Mesenchymal stem cell (in vitro differentiated cells and primary cell): ENCODE data around the gene SENP5.

Source experiments
- DNase-seq: peaks from one replicate; pipeline ENCODE4 v3.0.0-alpha.2; 2013
- H2AFZ ChIP-seq: one replicate; pipeline ENCODE4 v1.6.1; 2013; ENCODE audit warnings: low read depth, mild to moderate bottlenecking, control low read depth, inconsistent platforms, low read length, moderate library complexity
- H2AK5ac ChIP-seq: 2 replicates; pipeline ENCODE4 v1.6.1; 2013; ENCODE audit warnings: low read length, moderate library complexity, mild to moderate bottlenecking, inconsistent platforms; ENCODE audit not compliant: severe bottlenecking
- H2BK120ac ChIP-seq: one replicate; pipeline ENCODE4 v1.6.1; 2013; ENCODE audit warnings: low read depth, mild to moderate bottlenecking, inconsistent platforms, low read length, moderate library complexity
- H2BK12ac ChIP-seq, 2 experiments: one replicate each; pipeline ENCODE4 v1.6.1; 2013; ENCODE audit warnings: inconsistent platforms in 2 of 2, low read length in 2 of 2, mild to moderate bottlenecking in 2 of 2, moderate library complexity in 2 of 2, control low read depth in 1 of 2
- H2BK15ac ChIP-seq: one replicate; pipeline ENCODE4 v1.6.1; 2013; ENCODE audit warnings: mild to moderate bottlenecking, low read depth, inconsistent platforms; ENCODE audit not compliant: poor library complexity, severe bottlenecking
- H2BK5ac ChIP-seq: 2 replicates; pipeline ENCODE4 v1.6.1; 2013; ENCODE audit warnings: low read depth, mild to moderate bottlenecking, low read length, control low read depth, inconsistent platforms; ENCODE audit not compliant: poor library complexity, severe bottlenecking
- H3K14ac ChIP-seq, 2 experiments: one replicate each; pipeline ENCODE4 v1.6.1; 2013; ENCODE audit warnings: inconsistent platforms in 2 of 2, low read length in 2 of 2, control low read depth in 1 of 2, mild to moderate bottlenecking in 1 of 2, moderate library complexity in 1 of 2
- H3K18ac ChIP-seq, 2 experiments: one replicate each; pipeline ENCODE4 v1.6.1; 2013; ENCODE audit warnings: inconsistent platforms in 2 of 2, low read length in 2 of 2, control low read depth in 1 of 2, low read depth in 1 of 2, mild to moderate bottlenecking in 1 of 2
- H3K23ac ChIP-seq, 2 experiments: one replicate each; pipeline ENCODE4 v1.6.1; 2013; ENCODE audit warnings: inconsistent platforms in 2 of 2, low read length in 2 of 2, mild to moderate bottlenecking in 2 of 2, moderate library complexity in 2 of 2, control low read depth in 1 of 2
- H3K27ac ChIP-seq: 2 replicates; pipeline ENCODE4 v1.5.1; 2013; ENCODE audit warnings: mild to moderate bottlenecking, moderate library complexity, low read length, control low read depth, inconsistent platforms; ENCODE audit not compliant: poor library complexity, severe bottlenecking
- H3K27me3 ChIP-seq, 2 experiments: 2 replicates each; pipeline versions ENCODE4 v1.6.1 to v1.7.0; 2013; ENCODE audit warnings: low read length in 2 of 2, mild to moderate bottlenecking in 2 of 2, moderate library complexity in 2 of 2, control low read depth in 1 of 2, inconsistent platforms in 1 of 2; ENCODE audit not compliant: control insufficient read depth in 1 of 2, insufficient read depth in 1 of 2
- H3K36me3 ChIP-seq, 2 experiments: 2 replicates each; pipeline versions ENCODE4 v1.6.1 to v1.7.0; 2013; ENCODE audit warnings: low read length in 2 of 2, control low read depth in 1 of 2, inconsistent platforms in 1 of 2, low read depth in 1 of 2, mild to moderate bottlenecking in 1 of 2; ENCODE audit not compliant: insufficient read depth in 2 of 2, control insufficient read depth in 1 of 2
- H3K4ac ChIP-seq, 2 experiments: one replicate each; pipeline ENCODE4 v1.6.1; 2013; ENCODE audit warnings: inconsistent platforms in 2 of 2, low read length in 2 of 2, mild to moderate bottlenecking in 2 of 2, moderate library complexity in 2 of 2, control low read depth in 1 of 2, low read depth in 1 of 2
- H3K4me1 ChIP-seq: 2 replicates; pipeline ENCODE4 v1.6.1; 2013; ENCODE audit warnings: low read depth, low read length, control low read depth; ENCODE audit not compliant: control insufficient read depth, insufficient read depth
- H3K4me2 ChIP-seq: 2 replicates; pipeline ENCODE4 v1.6.1; 2013; ENCODE audit warnings: low read length, mild to moderate bottlenecking, inconsistent platforms; ENCODE audit not compliant: poor library complexity, severe bottlenecking
- H3K4me3 ChIP-seq, 2 experiments: 2 replicates each; pipeline versions ENCODE4 v1.5.1 to v1.7.0; 2013; ENCODE audit warnings: low read length in 2 of 2, mild to moderate bottlenecking in 2 of 2, control low read depth in 1 of 2, low read depth in 1 of 2; ENCODE audit not compliant: insufficient read depth in 1 of 2
- H3K79me1 ChIP-seq: replicated peaks from 2 replicates; pipeline ENCODE4 v1.6.1; 2013; ENCODE audit warnings: mild to moderate bottlenecking, control low read depth, low read length, inconsistent platforms; ENCODE audit not compliant: poor library complexity, severe bottlenecking
- H3K9ac ChIP-seq: 2 replicates; pipeline ENCODE4 v1.7.0; 2013; ENCODE audit warnings: mild to moderate bottlenecking, low read length, moderate library complexity
- H3K9me3 ChIP-seq: 2 replicates; pipeline ENCODE4 v1.7.0; 2013; ENCODE audit warnings: mild to moderate bottlenecking, low read length; ENCODE audit not compliant: control insufficient read depth
- H4K8ac ChIP-seq: one replicate; pipeline ENCODE4 v1.6.1; 2013; ENCODE audit warnings: inconsistent platforms, mild to moderate bottlenecking, low read length, moderate library complexity
- H4K91ac ChIP-seq: one replicate; pipeline ENCODE4 v1.6.1; 2013; ENCODE audit warnings: mild to moderate bottlenecking, low read length, inconsistent platforms
- WGBS: methylation state at CpG from one replicate; pipeline ENCODE4 v1.1.7; 2013; ENCODE audit warnings: mixed read lengths; 5-methylcytosine and 5-hydroxymethylcytosine counted together

Gene SENP5

DNA sequence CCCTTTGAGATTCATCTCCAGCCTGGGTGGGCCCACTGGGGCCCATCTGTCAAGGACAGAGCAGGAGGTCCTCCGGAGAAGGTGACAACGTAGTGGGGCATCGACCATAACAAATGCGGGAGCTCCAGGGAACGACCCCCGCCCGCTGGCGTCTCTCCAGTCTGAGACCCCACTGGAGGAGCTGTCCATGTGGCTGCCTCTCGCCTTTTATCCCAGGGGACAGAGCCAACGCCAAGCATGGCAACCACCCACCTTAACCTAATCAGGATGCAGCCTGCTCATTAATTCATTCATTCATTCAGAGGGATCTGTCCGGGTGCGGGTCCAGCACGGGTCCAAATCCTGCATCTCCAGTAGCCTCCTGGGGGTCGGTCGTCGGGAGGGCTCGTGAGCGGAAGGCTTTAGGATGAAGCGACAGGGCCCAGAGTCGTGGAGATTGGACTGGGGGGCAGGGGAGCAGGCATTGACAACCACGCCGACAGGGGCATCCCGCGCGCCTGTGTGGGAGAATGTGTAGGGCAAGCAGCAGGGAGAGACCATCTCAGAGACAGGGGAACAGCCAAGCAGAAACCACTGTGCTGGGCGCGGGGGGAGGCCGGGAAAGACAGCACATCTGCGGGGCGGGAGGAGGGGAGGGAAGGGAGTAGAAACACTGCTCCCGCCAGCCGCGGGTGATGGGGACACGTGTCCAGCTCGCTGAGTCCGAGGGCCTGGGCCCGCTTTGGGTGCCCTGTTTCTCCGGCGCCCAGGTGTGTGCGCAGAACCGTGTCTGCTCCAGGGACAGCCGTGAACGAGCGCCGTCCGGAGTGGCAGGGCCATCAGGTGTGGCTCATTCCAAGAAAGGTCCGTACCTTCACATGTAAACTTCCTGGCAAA, 99.0 kb downstream of the SENP5 start:
- H3K18ac ChIP-seq, result no peak overlapping the region
- H3K4me2 ChIP-seq, result no peak overlapping the region
- H3K36me3 ChIP-seq, result peaks cover 0 to 3% of the 10 kb centered on the region in 2 experiments
- no peak overlapping the region for H2AK5ac ChIP-seq
- H3K23ac ChIP-seq, result no peak overlapping the region
- DNase-seq, result no peak
- 27% methylated on average over 47 of the region's 47 CpGs for WGBS
- H3K14ac ChIP-seq, result no peak overlapping the region
- H3K9me3 ChIP-seq, result no peaks in the 10 kb centered on the region
- no peak overlapping the region for H2BK5ac ChIP-seq
- H3K4me3 ChIP-seq, result no peak overlapping the region
- peaks cover 17% of the 10 kb centered on the region for H3K4me1 ChIP-seq
- no peak overlapping the region for H3K9ac ChIP-seq
- no peak overlapping the region for H3K4ac ChIP-seq
- H4K91ac ChIP-seq, result no peak overlapping the region
- H3K27ac ChIP-seq, result no peak overlapping the region
- no peak overlapping the region for H2BK12ac ChIP-seq
- no peaks in the 10 kb centered on the region for H3K79me1 ChIP-seq
- H2BK120ac ChIP-seq, result no peak overlapping the region
- no peak overlapping the region for H4K8ac ChIP-seq
- H3K27me3 ChIP-seq, result peaks cover 0 to 6% of the 10 kb centered on the region in 2 experiments
- no peak overlapping the region for H2BK15ac ChIP-seq
- H2AFZ ChIP-seq, result no peak overlapping the region

DNA sequence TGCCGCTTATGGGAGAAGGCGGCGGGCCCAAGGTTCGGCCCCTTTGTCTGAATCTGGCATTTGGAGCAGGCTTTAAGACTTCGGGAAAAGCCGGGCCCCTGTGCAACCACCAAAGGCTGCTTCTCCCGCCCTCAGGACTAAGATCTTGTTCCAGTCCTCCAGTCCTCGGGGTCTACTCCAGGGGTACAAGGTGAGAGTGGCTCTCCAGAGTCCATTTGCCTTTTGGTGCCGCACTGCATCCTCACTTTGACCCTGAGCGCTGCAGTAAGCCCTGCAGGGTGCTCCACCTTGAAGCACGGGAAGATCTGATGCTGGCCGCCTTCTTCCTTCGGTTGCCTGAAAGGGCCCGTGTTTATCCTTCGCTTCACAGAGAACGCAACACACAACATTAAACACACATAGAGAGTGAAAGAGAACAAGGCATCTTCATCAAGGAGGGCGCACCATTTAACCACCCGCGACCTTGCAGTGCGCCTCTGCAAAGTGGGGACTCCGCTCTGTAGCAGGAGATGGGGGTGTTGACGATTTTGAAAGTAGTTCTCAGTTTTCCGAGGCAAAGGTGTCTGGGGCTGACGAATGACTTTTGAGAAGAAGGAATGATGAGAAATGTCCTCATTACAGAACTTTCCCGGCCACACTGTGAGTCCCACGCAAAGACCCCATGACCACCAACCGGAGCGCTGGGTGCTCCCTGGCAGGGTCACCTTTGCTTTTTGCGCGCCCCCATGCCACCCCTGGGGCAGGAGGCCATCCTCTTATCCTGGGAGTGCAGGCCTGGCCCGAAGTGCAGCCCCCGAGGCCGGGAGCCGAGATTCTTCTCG, 99.9 kb downstream of the SENP5 start:
- Histone ChIP-seq H2BK15ac (no peak overlapping the region), H2AFZ (no peak overlapping the region), H3K9me3 (no peaks in the 10 kb centered on the region), H4K91ac (no peak overlapping the region), H3K18ac (no peak overlapping the region), H3K4me1 (peaks cover 17% of the 10 kb centered on the region), H3K36me3 (peaks cover 0 to 3% of the 10 kb centered on the region in 2 experiments), H3K4me3 (peak overlapping the region in 1 of 2 experiments; percentile 81), H3K9ac (peak overlapping the region; percentile 71), H3K27ac (no peak overlapping the region), H2BK12ac (no peak overlapping the region), H3K23ac (no peak overlapping the region), H3K27me3 (peaks cover 0 to 6% of the 10 kb centered on the region in 2 experiments), H2BK120ac (no peak overlapping the region), H3K4me2 (no peak overlapping the region), H2BK5ac (no peak overlapping the region), H2AK5ac (no peak overlapping the region), H4K8ac (no peak overlapping the region), H3K14ac (no peak overlapping the region), H3K4ac (no peak overlapping the region), H3K79me1 (no peaks in the 10 kb centered on the region)
- WGBS, result 46% methylated on average over 35 of the region's 35 CpGs
- DNase-seq, result no peak

DNA sequence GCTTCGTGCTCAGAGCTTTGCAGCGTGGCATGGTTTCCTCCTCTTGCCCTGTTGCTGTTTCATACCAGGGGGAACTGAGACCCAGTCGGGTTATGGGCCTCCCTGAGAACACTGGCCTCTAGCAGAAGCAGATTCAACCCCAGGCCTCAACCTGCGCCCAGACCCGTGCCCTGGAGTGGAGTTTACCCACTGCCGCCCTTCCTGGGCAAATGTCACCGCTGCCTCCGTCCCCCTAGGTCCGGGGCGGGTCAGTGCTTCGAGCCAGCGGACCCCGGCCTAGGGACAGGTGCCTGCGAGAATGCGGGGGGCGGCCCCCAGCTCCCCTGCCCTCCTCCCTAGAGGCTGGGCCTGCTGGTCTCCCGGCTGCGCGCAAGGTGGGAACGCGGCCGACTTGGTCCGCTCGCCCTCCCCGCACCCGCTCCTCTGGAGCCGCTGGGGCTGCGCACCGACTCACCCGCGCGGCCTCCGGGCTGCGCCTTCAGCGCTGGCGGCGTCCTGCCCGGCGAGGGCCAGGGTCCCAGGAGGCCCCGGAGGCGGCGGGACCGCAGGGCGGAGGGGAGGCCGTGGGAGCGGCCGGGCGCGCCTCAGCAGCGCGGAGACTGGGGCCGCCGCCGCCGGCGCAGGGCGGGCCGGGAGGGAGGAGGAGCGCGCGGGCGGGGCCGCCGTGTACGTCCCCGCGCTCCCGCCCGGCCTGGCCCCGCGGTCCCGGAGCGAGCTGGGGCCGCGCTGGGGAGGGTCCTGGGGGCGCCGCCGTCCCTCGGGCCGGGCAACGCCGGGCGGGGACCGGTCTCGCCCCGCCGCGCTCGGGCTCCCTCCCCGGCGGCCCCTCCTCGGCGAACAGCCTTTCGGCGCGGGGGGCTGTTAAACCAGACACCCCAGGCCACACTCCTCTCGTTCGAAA, 100.8 kb downstream of the SENP5 start, which contains the start of gene PIGZ:
TSS of gene PIGZ (minus strand) at position 601 of the 901 bp plus-strand sequence. CDS start 16,802 bp downstream, outside the sequence.
- Histone ChIP-seq H3K4me1 (peaks cover 17% of the 10 kb centered on the region), H3K9ac (peak within 1 kb of the TSS; percentile 71), H3K18ac (peak within 1 kb of the TSS; percentile 14 to 37), H3K4me2 (peak within 1 kb of the TSS; percentile 97), H3K9me3 (no peaks in the 10 kb centered on the region), H2BK12ac (peak within 1 kb of the TSS in 1 of 2 experiments; percentile 39), H2AK5ac (no peak within 1 kb of the TSS), H4K8ac (peak within 1 kb of the TSS; percentile 80), H3K14ac (peak within 1 kb of the TSS in 1 of 2 experiments; percentile 39), H3K4me3 (peak within 1 kb of the TSS; percentile 67 to 81), H2BK5ac (no peak within 1 kb of the TSS), H3K4ac (peak within 1 kb of the TSS in 1 of 2 experiments; percentile 40), H3K27me3 (peaks cover 0 to 6% of the 10 kb centered on the region in 2 experiments), H3K79me1 (no peaks in the 10 kb centered on the region), H2AFZ (peak within 1 kb of the TSS; percentile 96), H3K23ac (peak within 1 kb of the TSS in 1 of 2 experiments; percentile 23), H2BK120ac (peak within 1 kb of the TSS; percentile 4), H3K27ac (no peak within 1 kb of the TSS), H3K36me3 (peaks cover 0 to 3% of the 10 kb centered on the region in 2 experiments), H4K91ac (no peak within 1 kb of the TSS), H2BK15ac (peak within 1 kb of the TSS; percentile 54)
- 10% methylated on average over 40 of the region's 98 CpGs for WGBS
- no peak for DNase-seq
